GM23338 (cell line): ENCODE measurements around the gene NTRK3. TPM values are rescaled to one million over a fixed set of nuclear protein-coding genes. Genes with fewer than 3 reads are reported as not detected.

Experiments
- ATAC-seq: fragments of 200-7000 bp; cut with Tn5 transposase; 3 replicates; pipeline ENCODE4 v1.9.1; 2020
- DNase-seq: peaks from one replicate; pipeline ENCODE4 v3.0.0-alpha.2; 2015; ENCODE audit warnings: low spot score
- H2AFZ ChIP-seq: fragments of 200-600 bp; sonication (generic); 2 replicates; pipeline ENCODE4 v1.8.0; 2016; ENCODE audit warnings: antibody characterized with exemption, mild to moderate bottlenecking, moderate library complexity
- H3F3A ChIP-seq: fragments of 200-600 bp; sonication (generic); replicated peaks from 2 replicates; pipeline ENCODE4 v1.8.0; 2017; ENCODE audit warnings: antibody characterized with exemption, mixed run types, low read depth
- H3K27ac ChIP-seq: fragments of 200-600 bp; sonication (generic); 2 replicates; pipeline ENCODE4 v1.6.1; 2016; ENCODE audit warnings: low read depth
- H3K27me3 ChIP-seq: fragments of 200-600 bp; sonication (generic); 2 replicates; pipeline ENCODE4 v1.8.0; 2016; ENCODE audit warnings: mild to moderate bottlenecking, mixed run types, moderate library complexity; ENCODE audit not compliant: insufficient read depth
- H3K36me3 ChIP-seq: fragments of 200-600 bp; sonication (generic); 2 replicates; pipeline ENCODE4 v1.8.0; 2016; ENCODE audit warnings: mild to moderate bottlenecking; ENCODE audit not compliant: insufficient read depth
- H3K4me1 ChIP-seq: fragments of 200-600 bp; sonication (generic); 2 replicates; pipeline ENCODE4 v1.8.0; 2016; ENCODE audit warnings: mild to moderate bottlenecking, moderate library complexity; ENCODE audit not compliant: insufficient read depth
- H3K4me2 ChIP-seq: fragments of 200-600 bp; sonication (generic); 2 replicates; pipeline ENCODE4 v1.7.1; 2017; ENCODE audit warnings: mixed run types
- H3K4me3 ChIP-seq: fragments of 200-600 bp; sonication (generic); 2 replicates; pipeline ENCODE4 v1.6.1; 2016; ENCODE audit warnings: mixed run types
- H3K79me2 ChIP-seq: fragments of 200-600 bp; sonication (generic); replicated peaks from 2 replicates; pipeline ENCODE4 v1.8.0; 2017; ENCODE audit warnings: mild to moderate bottlenecking; ENCODE audit not compliant: insufficient read depth
- H3K9me2 ChIP-seq: fragments of 200-600 bp; sonication (generic); 2 replicates; pipeline ENCODE4 v1.8.0; 2017; ENCODE audit not compliant: insufficient read depth
- H4K20me1 ChIP-seq: fragments of 200-600 bp; sonication (generic); replicated peaks from 2 replicates; pipeline ENCODE4 v1.8.0; 2017; ENCODE audit warnings: mild to moderate bottlenecking; ENCODE audit not compliant: insufficient read depth
- H3K27ac Mint-ChIP-seq: 2 replicates; pipeline ENCODE4 v1.8.0; 2020; ENCODE audit warnings: inconsistent platforms, mild to moderate bottlenecking, moderate library complexity, mixed read lengths
- H3K27me3 Mint-ChIP-seq: 3 replicates; pipeline ENCODE4 v1.8.0; 2022; ENCODE audit warnings: low read depth, mild to moderate bottlenecking, moderate library complexity, mixed read lengths, inconsistent platforms; ENCODE audit not compliant: insufficient read depth, poor library complexity
- H3K36me3 Mint-ChIP-seq: 3 replicates; pipeline ENCODE4 v1.8.0; 2021; ENCODE audit warnings: low read depth, mild to moderate bottlenecking, inconsistent platforms, moderate library complexity, mixed read lengths
- H3K4me1 Mint-ChIP-seq: 3 replicates; pipeline ENCODE4 v1.8.0; 2020; ENCODE audit warnings: mild to moderate bottlenecking, inconsistent platforms, mixed read lengths
- H3K4me3 Mint-ChIP-seq: 3 replicates; pipeline ENCODE4 v1.8.0; 2021; ENCODE audit warnings: moderate library complexity, mild to moderate bottlenecking, inconsistent platforms, mixed read lengths
- H3K9me3 Mint-ChIP-seq: 3 replicates; pipeline ENCODE4 v1.8.0; 2020; ENCODE audit warnings: moderate library complexity, mild to moderate bottlenecking, inconsistent platforms, mixed read lengths
- CTCF ChIP-seq, 2 experiments: fragments of 200-600 bp in 1 of 2; sonication (generic) in 1 of 2; conservative IDR thresholded peaks; 2 replicates each; pipeline versions ENCODE4 v1.5.1 to v1.6.1; 2016 to 2017; ENCODE audit warnings: antibody characterized with exemption in 2 of 2, low read depth in 2 of 2, mild to moderate bottlenecking in 2 of 2, moderate library complexity in 1 of 2
- ETS1 ChIP-seq: IDR thresholded peaks from 2 replicates; pipeline ENCODE4 v1.6.1; 2016; ENCODE audit warnings: antibody characterized with exemption
- EZH2 ChIP-seq: fragments of 200-600 bp; sonication (generic); IDR thresholded peaks from one replicate; pipeline ENCODE4 v1.8.0; 2017; ENCODE audit warnings: antibody characterized with exemption, mild to moderate bottlenecking, low read depth; ENCODE audit not compliant: unreplicated experiment
- EZH2phosphoT487 ChIP-seq: fragments of 200-600 bp; sonication (generic); IDR thresholded peaks from one replicate; pipeline ENCODE4 v1.8.1; 2018; ENCODE audit warnings: antibody characterized with exemption; ENCODE audit not compliant: unreplicated experiment
- JUNB ChIP-seq: IDR thresholded peaks from one replicate; pipeline ENCODE4 v1.6.1; 2016; ENCODE audit warnings: antibody characterized with exemption; ENCODE audit not compliant: unreplicated experiment
- NANOG ChIP-seq: IDR thresholded peaks from 2 replicates; pipeline ENCODE4 v1.6.1; 2016; ENCODE audit warnings: antibody characterized with exemption, borderline replicate concordance
- POLR2AphosphoS5 ChIP-seq: IDR thresholded peaks from 2 replicates; pipeline ENCODE4 v1.6.1; 2016; ENCODE audit warnings: antibody characterized with exemption, low read depth
- REST ChIP-seq: IDR thresholded peaks from one replicate; pipeline ENCODE4 v1.6.1; 2018; ENCODE audit warnings: antibody characterized with exemption; ENCODE audit not compliant: unreplicated experiment
- ZNF114 ChIP-seq: fragments of 250-450 bp; sonication (Bioruptor Pico); IDR thresholded peaks from 2 replicates; pipeline ENCODE4 v1.5.0; 2020; ENCODE audit warnings: mild to moderate bottlenecking, moderate library complexity
- ZNF331 ChIP-seq: fragments of 250-450 bp; sonication (Bioruptor Pico); IDR thresholded peaks from 2 replicates; pipeline ENCODE4 v1.5.0; 2020; ENCODE audit warnings: low read depth, mild to moderate bottlenecking, moderate library complexity
- ZNF462 ChIP-seq: fragments of 250-450 bp; sonication (Bioruptor Pico); IDR thresholded peaks from 2 replicates; pipeline ENCODE4 v1.5.0; 2020; ENCODE audit warnings: mild to moderate bottlenecking, moderate library complexity
- polyA plus RNA-seq: library from polyadenylated mRNA; unstranded; fragments of >200 nt; fragmentation: Nextera tagmentation; extraction: Ambion mirVana; gene quantifications from 2 replicates; pipeline ENCODE4 v1.2.1, GENCODE V29; 2016
- total RNA-seq: library from RNA; depleted of rRNA; stranded (reverse); fragments of >200 nt; shearing (Covaris generic); gene quantifications from 2 replicates; pipeline ENCODE4 v1.2.3, GENCODE V29; 2014

The NTRK3 gene
- total and polyA plus RNA-seq, 2 experiments from 2014 or later, result 3.1 to 5.3 TPM

- TF ChIP-seq ZNF331 (CRISPR knock-in tag) (no peak), REST (no peak), EZH2 (no peak), CTCF (conservative IDR thresholded peaks at IDR 0.05; ENCODE audit: low read depth in 2 of 2) (no peak), NANOG (no peak), ZNF114 (CRISPR knock-in tag) (no peak)
Measured at GRCh38 chr15:88223084-88223483, 33.5 kb downstream of the NTRK3 start (continued).

- H3K27me3 Mint-ChIP-seq, result peaks cover 4% of the 10 kb centered on the region
- Histone ChIP-seq H3K4me3 (no peak overlapping the region), H4K20me1 (no peaks in the 10 kb centered on the region), H3K79me2 (no peaks in the 10 kb centered on the region), H3K27ac (no peak overlapping the region), H3K4me1 (no peaks in the 10 kb centered on the region), H3F3A (no peaks in the 10 kb centered on the region), H2AFZ (no peak overlapping the region), H3K9me2 (no peaks in the 10 kb centered on the region), H3K36me3 (no peaks in the 10 kb centered on the region), H3K4me2 (no peak overlapping the region), H3K27me3 (no peaks in the 10 kb centered on the region)
- H3K9me3 Mint-ChIP-seq, result no peaks in the 10 kb centered on the region; the same call in 2 of the 3 replicates
- no peak for ATAC-seq
- DNase-seq, result no peak
- no peak overlapping the region for H3K27ac Mint-ChIP-seq
- no peaks in the 10 kb centered on the region for H3K4me1 Mint-ChIP-seq
- H3K36me3 Mint-ChIP-seq, result no peaks in the 10 kb centered on the region; the same call in 2 of the 3 replicates
- H3K4me3 Mint-ChIP-seq, result no peak overlapping the region
- no peak for TF ChIP-seq JUNB
- no peak for TF ChIP-seq EZH2phosphoT487
- TF ChIP-seq ETS1, result no peak
- TF ChIP-seq ZNF331 (CRISPR knock-in tag), result no peak
- no peak for TF ChIP-seq EZH2
- TF ChIP-seq POLR2AphosphoS5, result no peak
- no peak for TF ChIP-seq ZNF462 (CRISPR knock-in tag)
Measured at GRCh38 chr15:88221836-88222235, 34.7 kb downstream of the NTRK3 start.
